DND-41 (cell line): ENCODE data around the gene ATP13A4.

Experiments used
- CTCF ChIP-seq: IDR thresholded peaks from 2 replicates; pipeline ENCODE4 v1.5.1; 2012; ENCODE audit warnings: borderline replicate concordance, low read length, moderate library complexity, mild to moderate bottlenecking; ENCODE audit not compliant: poor library complexity, severe bottlenecking; ENCODE audit errors: extremely low read depth
- EZH2 ChIP-seq: IDR thresholded peaks from 3 replicates; pipeline ENCODE4 v1.6.1; 2012; ENCODE audit warnings: borderline replicate concordance, low read depth, mild to moderate bottlenecking, moderate library complexity, low read length, inconsistent platforms; ENCODE audit not compliant: severe bottlenecking

- TF ChIP-seq EZH2 (no peak), CTCF (no peak)
Measured at GRCh38 chr3:193545304-193545703, 9.4 kb downstream of the ATP13A4 start.
